ENCODE results near the gene SLC45A1.
A peak's percentile ranks its signal among the peaks of the same experiment; 100 is the strongest.
"Not testable (repeated sequence)": the region's sequence is repeated elsewhere in the genome, so short reads cannot be mapped to it uniquely, and the experiment has no call there.

SLC45A1 gene

GRCh38 chr1:8317647-8318381, at the start of gene SLC45A1:
SLC45A1 (plus strand) TSS chr1:8318114; CDS start chr1:8324330, 6,216 bp downstream.
- Histone ChIP-seq H3K9me3 (ENCODE audit: low read length) (no peaks in the 10 kb centered on the region), H3K36me3 (ENCODE audit: insufficient read depth, low read length) (no peaks in the 10 kb centered on the region), H2AFZ (ENCODE audit: low read depth, low read length) (peak within 1 kb of the TSS; percentile 76), H3K4me3 (ENCODE audit: low read length) (peak within 1 kb of the TSS; percentile 58), H3K4me1 (ENCODE audit: insufficient read depth, low read length) (peaks cover 19% of the 10 kb centered on the region), H3K27me3 (ENCODE audit: insufficient read depth, low read length) (peaks cover 6% of the 10 kb centered on the region)

DNA sequence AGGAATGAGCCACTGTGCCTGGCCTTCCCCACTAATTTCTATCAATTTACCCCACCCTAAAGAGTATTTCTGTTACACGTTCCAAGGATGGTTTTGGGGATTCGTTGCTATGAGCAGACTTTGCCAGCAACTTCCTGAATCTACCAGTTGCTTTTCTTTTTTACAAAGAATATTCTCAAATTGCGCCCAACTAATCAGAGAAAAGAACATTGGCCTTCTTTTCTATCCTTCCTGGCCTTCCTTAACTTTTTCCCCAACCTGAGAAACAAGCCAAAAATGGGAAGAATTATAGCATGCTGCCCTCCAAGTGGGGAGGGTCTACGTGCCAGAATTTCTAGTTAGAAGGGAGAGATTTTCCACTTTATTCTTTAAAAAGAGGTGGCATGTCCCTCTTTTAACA, 44.9 kb upstream of the SLC45A1 start:
- H2AFZ ChIP-seq (ENCODE audit: low read depth, low read length), result no peak overlapping the region
- no peaks in the 10 kb centered on the region for H3K27me3 ChIP-seq (ENCODE audit: insufficient read depth, low read length)
- H3K4me1 ChIP-seq (ENCODE audit: insufficient read depth, low read length), result no peaks in the 10 kb centered on the region
- H3K36me3 ChIP-seq (ENCODE audit: insufficient read depth, low read length), result no peaks in the 10 kb centered on the region
- H3K9me3 ChIP-seq (ENCODE audit: low read length), result peaks cover 3% of the 10 kb centered on the region
- no peak overlapping the region for H3K4me3 ChIP-seq (ENCODE audit: low read length)

DNA sequence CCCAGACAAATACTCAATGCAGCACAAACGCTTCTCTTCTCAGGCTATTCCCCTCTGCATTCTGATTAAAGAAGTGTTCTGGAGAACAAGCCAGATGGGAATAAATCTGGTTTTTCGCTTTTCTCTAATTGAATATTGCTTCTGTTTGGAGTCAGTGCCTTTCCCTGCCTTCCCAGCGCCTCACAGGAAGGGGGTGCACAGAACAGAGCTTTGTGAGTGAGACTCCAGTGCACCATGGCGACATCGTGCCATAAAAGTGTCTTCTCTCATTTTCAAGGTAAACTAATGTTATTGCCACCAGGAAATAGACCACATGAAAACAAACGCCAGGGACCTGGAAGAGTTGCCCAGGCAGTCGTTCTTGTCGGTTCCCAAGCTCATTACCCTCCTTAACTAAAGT, 43.6 kb upstream of the SLC45A1 start:
- no peaks in the 10 kb centered on the region for H3K36me3 ChIP-seq (ENCODE audit: insufficient read depth, low read length)
- H2AFZ ChIP-seq (ENCODE audit: low read depth, low read length), result no peak overlapping the region
- no peak overlapping the region for H3K4me3 ChIP-seq (ENCODE audit: low read length)
- H3K4me1 ChIP-seq (ENCODE audit: insufficient read depth, low read length), result no peaks in the 10 kb centered on the region
- H3K27me3 ChIP-seq (ENCODE audit: insufficient read depth, low read length), result no peaks in the 10 kb centered on the region
- peaks cover 3% of the 10 kb centered on the region for H3K9me3 ChIP-seq (ENCODE audit: low read length)

- no peaks in the 10 kb centered on the region for H3K36me3 ChIP-seq (ENCODE audit: insufficient read depth, low read length)
- H3K27me3 ChIP-seq (ENCODE audit: insufficient read depth, low read length), result no peaks in the 10 kb centered on the region
- H3K4me1 ChIP-seq (ENCODE audit: insufficient read depth, low read length), result no peaks in the 10 kb centered on the region
- no peak overlapping the region for H3K4me3 ChIP-seq (ENCODE audit: low read length)
- H2AFZ ChIP-seq (ENCODE audit: low read depth, low read length), result no peak overlapping the region
- no peaks in the 10 kb centered on the region for H3K9me3 ChIP-seq (ENCODE audit: low read length)
These were observed 41.6 kb upstream of the SLC45A1 start for GRCh38 chr1:8276173-8276914.

GRCh38 chr1:8276932-8277331, 41.0 kb upstream of the SLC45A1 start:
- no peak overlapping the region for H3K4me3 ChIP-seq (ENCODE audit: low read length)
- H3K36me3 ChIP-seq (ENCODE audit: insufficient read depth, low read length), result no peaks in the 10 kb centered on the region
- H2AFZ ChIP-seq (ENCODE audit: low read depth, low read length), result no peak overlapping the region
- H3K9me3 ChIP-seq (ENCODE audit: low read length), result no peaks in the 10 kb centered on the region
- H3K27me3 ChIP-seq (ENCODE audit: insufficient read depth, low read length), result no peaks in the 10 kb centered on the region
- no peaks in the 10 kb centered on the region for H3K4me1 ChIP-seq (ENCODE audit: insufficient read depth, low read length)

DNA sequence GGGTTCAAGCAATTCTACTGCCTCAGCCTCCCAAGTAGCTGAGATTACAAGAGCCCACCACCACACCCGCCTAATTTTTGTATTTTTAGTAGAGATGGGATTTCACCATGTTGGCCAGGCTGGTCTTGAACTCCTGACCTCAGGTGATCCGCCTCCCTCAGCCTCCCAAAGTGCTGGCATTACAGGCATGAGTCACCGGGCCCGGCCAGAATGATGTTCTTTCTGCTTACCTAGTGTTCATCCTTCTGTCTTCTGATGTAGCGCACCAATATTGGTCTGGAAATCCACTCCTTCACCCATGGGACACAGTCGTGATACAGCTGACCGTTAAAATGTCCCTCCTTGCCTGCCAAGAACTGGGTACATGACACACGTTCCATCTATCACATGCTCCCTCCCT, 39.2 kb upstream of the SLC45A1 start:
- H2AFZ ChIP-seq (ENCODE audit: low read depth, low read length); H3K36me3 ChIP-seq (ENCODE audit: insufficient read depth, low read length); H3K9me3 ChIP-seq (ENCODE audit: low read length): not testable (repeated sequence)

DNA sequence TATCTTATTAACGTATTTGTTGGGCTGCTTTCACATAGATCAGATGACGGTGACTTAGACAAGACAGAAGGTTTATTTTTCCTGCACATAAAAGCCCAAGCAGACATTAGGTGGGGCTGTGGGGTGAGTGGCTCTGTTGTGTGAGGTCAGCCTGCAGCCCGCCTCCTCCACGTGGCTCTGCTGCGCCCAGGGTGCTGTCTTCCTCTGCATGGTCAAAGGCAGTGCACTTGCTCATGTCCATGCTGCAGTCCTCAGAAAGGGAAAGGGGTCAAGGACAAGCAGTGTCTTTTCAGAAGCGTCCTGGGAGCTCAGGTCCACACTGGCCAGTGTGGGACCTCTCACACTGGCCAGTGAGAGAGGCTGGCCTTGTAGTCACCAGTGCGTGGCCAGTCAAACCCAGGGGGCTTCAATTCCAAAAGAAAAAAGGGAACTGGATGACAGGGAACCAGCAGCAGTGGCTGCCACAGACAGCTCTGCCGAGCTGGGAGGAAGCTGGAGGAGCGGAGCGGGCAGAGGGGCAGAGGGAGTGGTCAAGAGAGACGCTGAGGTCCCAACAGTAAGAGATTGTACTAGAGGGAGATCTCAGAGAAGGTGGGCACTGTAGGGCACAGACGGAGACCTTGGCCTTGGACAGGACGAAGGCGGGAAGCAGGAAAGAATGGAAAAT, 35.9 kb upstream of the SLC45A1 start:
- Histone ChIP-seq H3K4me1 (ENCODE audit: insufficient read depth, low read length) (peaks cover 2% of the 10 kb centered on the region), H3K9me3 (ENCODE audit: low read length) (no peaks in the 10 kb centered on the region), H3K4me3 (ENCODE audit: low read length) (no peak overlapping the region), H2AFZ (ENCODE audit: low read depth, low read length) (no peak overlapping the region), H3K27me3 (ENCODE audit: insufficient read depth, low read length) (no peaks in the 10 kb centered on the region), H3K36me3 (ENCODE audit: insufficient read depth, low read length) (no peaks in the 10 kb centered on the region)

More for the DNA sequence above, 39.2 kb upstream of the SLC45A1 start:
- not testable (repeated sequence) for H3K27me3 ChIP-seq (ENCODE audit: insufficient read depth, low read length); H3K4me1 ChIP-seq (ENCODE audit: insufficient read depth, low read length); H3K4me3 ChIP-seq (ENCODE audit: low read length)

DNA sequence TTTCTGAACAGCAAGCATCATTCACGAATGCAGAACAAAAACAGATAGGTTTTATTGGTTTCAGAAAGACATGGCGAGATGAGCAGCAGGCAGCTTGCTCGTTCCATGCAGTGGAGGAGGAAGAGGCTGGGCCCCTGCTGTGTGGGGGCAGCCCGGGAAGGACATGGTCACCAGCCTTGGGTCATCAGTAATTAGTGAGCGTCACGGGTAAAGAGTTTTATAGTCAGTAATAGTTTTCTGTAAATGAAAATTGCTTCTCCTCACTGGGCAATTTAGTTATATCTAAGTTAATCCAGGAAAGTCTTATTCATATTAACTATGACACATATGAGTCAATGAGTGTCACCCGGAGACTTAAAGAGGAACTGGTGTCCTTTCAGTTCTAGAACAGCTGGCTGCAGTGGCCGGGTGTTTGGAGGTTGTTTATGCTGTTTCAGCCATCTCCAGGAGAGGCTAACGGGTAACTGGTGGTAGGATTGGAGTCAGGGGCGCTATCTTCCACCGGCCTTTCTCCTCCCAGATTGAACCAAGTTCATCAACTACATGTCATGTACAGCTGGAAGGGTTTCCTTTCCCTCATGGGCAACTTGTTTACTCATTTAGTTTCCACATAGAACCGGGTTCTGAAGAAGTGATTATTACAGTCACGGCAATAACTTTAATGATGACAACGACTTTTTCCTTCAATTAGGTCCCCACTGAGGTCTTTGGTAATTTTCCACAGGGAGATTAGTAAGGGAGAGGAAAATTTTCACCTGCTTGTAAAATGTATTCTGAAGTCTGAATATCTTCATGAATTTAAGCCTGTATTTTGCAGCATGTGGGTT, 34.6 kb upstream of the SLC45A1 start:
- Histone ChIP-seq H3K27me3 (ENCODE audit: insufficient read depth, low read length) (no peaks in the 10 kb centered on the region), H3K4me3 (ENCODE audit: low read length) (no peak overlapping the region), H3K9me3 (ENCODE audit: low read length) (no peaks in the 10 kb centered on the region), H2AFZ (ENCODE audit: low read depth, low read length) (no peak overlapping the region), H3K36me3 (ENCODE audit: insufficient read depth, low read length) (no peaks in the 10 kb centered on the region), H3K4me1 (ENCODE audit: insufficient read depth, low read length) (peaks cover 2% of the 10 kb centered on the region)

GRCh38 chr1:8284127-8284526, 33.8 kb upstream of the SLC45A1 start:
- H3K9me3 ChIP-seq (ENCODE audit: low read length), result no peaks in the 10 kb centered on the region
- H3K4me3 ChIP-seq (ENCODE audit: low read length), result no peak overlapping the region
- H3K36me3 ChIP-seq (ENCODE audit: insufficient read depth, low read length), result no peaks in the 10 kb centered on the region
- H3K27me3 ChIP-seq (ENCODE audit: insufficient read depth, low read length), result no peaks in the 10 kb centered on the region
- no peak overlapping the region for H2AFZ ChIP-seq (ENCODE audit: low read depth, low read length)
- H3K4me1 ChIP-seq (ENCODE audit: insufficient read depth, low read length), result peaks cover 2% of the 10 kb centered on the region

DNA sequence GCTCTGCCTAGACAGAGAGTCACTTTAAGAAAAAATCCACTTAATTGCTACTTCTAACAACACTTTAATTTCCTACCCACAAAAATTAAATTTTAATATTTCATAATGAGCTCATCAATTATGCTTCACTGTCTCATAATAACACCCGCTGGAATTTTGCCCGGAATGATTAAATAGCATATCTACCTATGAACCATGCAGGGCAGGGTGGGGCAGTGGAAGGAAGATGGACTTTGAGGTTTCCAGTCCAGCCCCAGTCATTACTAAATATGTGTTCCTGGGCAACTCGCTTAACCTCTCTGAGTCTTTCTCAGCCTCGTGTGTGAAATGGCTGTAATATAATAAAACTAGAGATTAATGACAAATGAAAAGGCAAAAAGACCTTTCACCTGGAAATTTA, 32.8 kb upstream of the SLC45A1 start:
- H3K36me3 ChIP-seq (ENCODE audit: insufficient read depth, low read length), result no peaks in the 10 kb centered on the region
- H3K4me3 ChIP-seq (ENCODE audit: low read length), result no peak overlapping the region
- no peak overlapping the region for H2AFZ ChIP-seq (ENCODE audit: low read depth, low read length)
- peaks cover 2% of the 10 kb centered on the region for H3K4me1 ChIP-seq (ENCODE audit: insufficient read depth, low read length)
- no peaks in the 10 kb centered on the region for H3K27me3 ChIP-seq (ENCODE audit: insufficient read depth, low read length)
- no peaks in the 10 kb centered on the region for H3K9me3 ChIP-seq (ENCODE audit: low read length)

GRCh38 chr1:8285965-8286364, 31.9 kb upstream of the SLC45A1 start:
- Histone ChIP-seq H2AFZ (ENCODE audit: low read depth, low read length) (no peak overlapping the region), H3K9me3 (ENCODE audit: low read length) (no peaks in the 10 kb centered on the region), H3K4me1 (ENCODE audit: insufficient read depth, low read length) (peaks cover 2% of the 10 kb centered on the region)

GRCh38 chr1:8293118-8293517, 24.8 kb upstream of the SLC45A1 start:
- H3K36me3 ChIP-seq (ENCODE audit: insufficient read depth, low read length), result no peaks in the 10 kb centered on the region
- no peak overlapping the region for H3K4me3 ChIP-seq (ENCODE audit: low read length)
- no peaks in the 10 kb centered on the region for H3K9me3 ChIP-seq (ENCODE audit: low read length)
- H3K27me3 ChIP-seq (ENCODE audit: insufficient read depth, low read length), result no peaks in the 10 kb centered on the region
- no peak overlapping the region for H2AFZ ChIP-seq (ENCODE audit: low read depth, low read length)
- no peaks in the 10 kb centered on the region for H3K4me1 ChIP-seq (ENCODE audit: insufficient read depth, low read length)

More at GRCh38 chr1:8285965-8286364, 31.9 kb upstream of the SLC45A1 start:
- H3K27me3 ChIP-seq (ENCODE audit: insufficient read depth, low read length), result no peaks in the 10 kb centered on the region
- H3K36me3 ChIP-seq (ENCODE audit: insufficient read depth, low read length), result no peaks in the 10 kb centered on the region
- H3K4me3 ChIP-seq (ENCODE audit: low read length), result no peak overlapping the region

All from neuron (in vitro differentiated cells).